Smooth muscle cell (in vitro differentiated cells): ENCODE measurements around the gene REXO1. TPM values are rescaled to one million over a fixed set of nuclear protein-coding genes. Genes with fewer than 3 reads are reported as not detected.

Experiments
- DNase-seq: peaks from one replicate; lab custom pipeline; 2025; ENCODE audit not compliant: unreplicated experiment; lab: John Stamatoyannopoulos, UW
- H2AFZ ChIP-seq: fragments of 200-600 bp; sonication (generic); 2 replicates; pipeline ENCODE4 v1.6.0; 2016; ENCODE audit warnings: antibody characterized with exemption, low read depth, mild to moderate bottlenecking
- H3F3A ChIP-seq: fragments of 200-600 bp; sonication (generic); 2 replicates; pipeline ENCODE4 v1.6.0; 2017; ENCODE audit warnings: antibody characterized with exemption, low read depth
- H3K27ac ChIP-seq: fragments of 200-600 bp; sonication (generic); 2 replicates; pipeline ENCODE4 v1.5.1; 2016; ENCODE audit warnings: low read depth, mild to moderate bottlenecking
- H3K27me3 ChIP-seq: fragments of 200-600 bp; sonication (generic); 2 replicates; pipeline ENCODE4 v1.6.1; 2016; ENCODE audit warnings: low read depth, mild to moderate bottlenecking
- H3K36me3 ChIP-seq: fragments of 200-600 bp; sonication (generic); 2 replicates; pipeline ENCODE4 v1.5.1; 2016; ENCODE audit warnings: low read depth
- H3K4me1 ChIP-seq: fragments of 200-600 bp; sonication (generic); 2 replicates; pipeline ENCODE4 v1.5.1; 2016; ENCODE audit warnings: low read depth
- H3K4me2 ChIP-seq: fragments of 200-600 bp; sonication (generic); 2 replicates; pipeline ENCODE4 v1.6.0; 2016; ENCODE audit warnings: mild to moderate bottlenecking
- H3K4me3 ChIP-seq: fragments of 200-600 bp; sonication (generic); 2 replicates; pipeline ENCODE4 v1.5.1; 2016; ENCODE audit warnings: mild to moderate bottlenecking
- H3K79me2 ChIP-seq: fragments of 200-600 bp; sonication (generic); 2 replicates; pipeline ENCODE4 v1.6.0; 2016; ENCODE audit warnings: low read depth, mild to moderate bottlenecking
- H3K9ac ChIP-seq: fragments of 200-600 bp; sonication (generic); 2 replicates; pipeline ENCODE4 v1.6.0; 2016; ENCODE audit warnings: low read depth
- H3K9me3 ChIP-seq: fragments of 200-600 bp; sonication (generic); replicated peaks from 2 replicates; pipeline ENCODE4 v1.5.1; 2016; ENCODE audit warnings: low read depth
- H4K20me1 ChIP-seq: fragments of 200-600 bp; sonication (generic); 2 replicates; pipeline ENCODE4 v1.6.0; 2016; ENCODE audit warnings: low read depth
- CTCF ChIP-seq: fragments of 200-600 bp; sonication (generic); IDR thresholded peaks from 2 replicates; pipeline ENCODE4 v1.5.1; 2017; ENCODE audit warnings: borderline replicate concordance, mild to moderate bottlenecking, antibody characterized with exemption; ENCODE audit not compliant: insufficient read depth, poor library complexity, severe bottlenecking
- WGBS: methylation state at CpG from one replicate; pipeline ENCODE4 v1.1.7; 2016; ENCODE audit warnings: low lambda C conversion rate; 5-methylcytosine and 5-hydroxymethylcytosine counted together
- polyA plus RNA-seq: library from polyadenylated mRNA; unstranded; fragments of >200 nt; fragmentation: Nextera tagmentation; extraction: Ambion mirVana; gene quantifications from 2 replicates; pipeline ENCODE4 v1.2.1, GENCODE V29; 2016
- total RNA-seq: library from RNA; depleted of rRNA; stranded (reverse); fragments of >200 nt; gene quantifications from 2 replicates; pipeline ENCODE4 v1.2.3, GENCODE V29; 2014

The REXO1 gene
- total and polyA plus RNA-seq, 2 experiments from 2014 or later = 10.6 to 11.6 TPM

- TF ChIP-seq CTCF = no peak
- Histone ChIP-seq H3K27ac (no peak overlapping the region), H4K20me1 (no peaks in the 10 kb centered on the region), H3K4me1 (no peaks in the 10 kb centered on the region), H3K4me3 (no peak overlapping the region), H3K79me2 (no peaks in the 10 kb centered on the region), H3K36me3 (no peaks in the 10 kb centered on the region), H3K27me3 (no peaks in the 10 kb centered on the region), H3K9me3 (no peaks in the 10 kb centered on the region), H3K9ac (no peak overlapping the region), H3F3A (no peaks in the 10 kb centered on the region), H3K4me2 (no peak overlapping the region), H2AFZ (no peak overlapping the region)
- 90% methylated on average over 30 of the region's 52 CpGs for WGBS
- no peak for DNase-seq
Measured at GRCh38 chr19:1796395-1797142, 51.7 kb downstream of the REXO1 start.

GRCh38 chr19:1794424-1795172, 53.7 kb downstream of the REXO1 start:
- Histone ChIP-seq H3K4me1 (no peaks in the 10 kb centered on the region), H3K9me3 (no peaks in the 10 kb centered on the region), H3K27me3 (peaks cover 2% of the 10 kb centered on the region), H3F3A (no peaks in the 10 kb centered on the region), H3K4me2 (no peak overlapping the region), H3K79me2 (no peaks in the 10 kb centered on the region), H4K20me1 (no peaks in the 10 kb centered on the region), H2AFZ (no peak overlapping the region), H3K4me3 (no peak overlapping the region), H3K27ac (no peak overlapping the region), H3K9ac (no peak overlapping the region), H3K36me3 (no peaks in the 10 kb centered on the region)
- DNase-seq = no peak
- WGBS = 85% methylated on average over 20 of the region's 20 CpGs
- no peak for TF ChIP-seq CTCF

GRCh38 chr19:1791879-1792278, 56.4 kb downstream of the REXO1 start:
- Histone ChIP-seq H3K4me3 (no peak overlapping the region), H3K4me1 (no peaks in the 10 kb centered on the region), H3K9ac (no peak overlapping the region), H3K27ac (no peak overlapping the region), H3K9me3 (no peaks in the 10 kb centered on the region), H3K27me3 (peaks cover 17% of the 10 kb centered on the region), H3K79me2 (no peaks in the 10 kb centered on the region), H2AFZ (no peak overlapping the region), H4K20me1 (no peaks in the 10 kb centered on the region), H3K4me2 (no peak overlapping the region), H3F3A (no peaks in the 10 kb centered on the region), H3K36me3 (no peaks in the 10 kb centered on the region)
- no peak for TF ChIP-seq CTCF
- 79% methylated on average over 11 of the region's 14 CpGs for WGBS
- no peak for DNase-seq
